Liver (tissue), 9 donors: ENCODE data around the gene SHMT2. TPM values are rescaled to one million over a fixed set of nuclear protein-coding genes. Genes with fewer than 3 reads are reported as not detected.

Experiments
- DNase-seq: peaks from one replicate; pipeline ENCODE4 v3.0.0-alpha.2; 2017; ENCODE audit warnings: low spot score
- H3K27ac ChIP-seq, 2 donors: one replicate each; pipeline ENCODE4 v1.7.0; 2013; ENCODE audit warnings: inconsistent platforms in 2 of 2, low read length in 2 of 2, control low read depth in 1 of 2, low read depth in 1 of 2, mild to moderate bottlenecking in 1 of 2
- H3K27me3 ChIP-seq, 4 donors: one replicate each; pipeline versions ENCODE4 v1.6.1 to v1.7.0; 2013; ENCODE audit warnings: low read length in 3 of 4, inconsistent platforms in 1 of 4, mild to moderate bottlenecking in 1 of 4, moderate library complexity in 1 of 4; ENCODE audit not compliant: control insufficient read depth in 4 of 4, insufficient read depth in 4 of 4
- H3K36me3 ChIP-seq, 4 donors: one replicate each; pipeline versions ENCODE4 v1.6.1 to v1.7.0; 2013; ENCODE audit warnings: low read length in 3 of 4, mild to moderate bottlenecking in 3 of 4, low read depth in 1 of 4, moderate library complexity in 1 of 4; ENCODE audit not compliant: control insufficient read depth in 4 of 4, insufficient read depth in 3 of 4
- H3K4me1 ChIP-seq, 4 donors: one replicate each; pipeline versions ENCODE4 v1.6.1 to v1.7.0; 2013; ENCODE audit warnings: low read length in 3 of 4, mild to moderate bottlenecking in 3 of 4, moderate library complexity in 1 of 4; ENCODE audit not compliant: control insufficient read depth in 4 of 4, insufficient read depth in 4 of 4
- H3K4me3 ChIP-seq, 3 donors: one replicate each; pipeline versions ENCODE4 v1.6.1 to v1.7.0; 2013; ENCODE audit warnings: low read length in 3 of 3, control low read depth in 1 of 3, low read depth in 1 of 3, mild to moderate bottlenecking in 1 of 3
- H3K9ac ChIP-seq, 2 donors: one replicate each; pipeline ENCODE4 v1.7.0; 2013; ENCODE audit warnings: low read length in 2 of 2, mild to moderate bottlenecking in 2 of 2, moderate library complexity in 2 of 2, control low read depth in 1 of 2, low read depth in 1 of 2
- H3K9me3 ChIP-seq, 4 donors: one replicate each; pipeline versions ENCODE4 v1.6.1 to v1.7.0; 2013; ENCODE audit warnings: low read length in 3 of 4; ENCODE audit not compliant: control insufficient read depth in 4 of 4
- ATF3 ChIP-seq: IDR thresholded peaks from 2 replicates; pipeline ENCODE4 v1.6.1; 2016; ENCODE audit warnings: antibody characterized with exemption
- CTCF ChIP-seq: fragments of 150-350 bp; IDR thresholded peaks from 2 replicates; pipeline ENCODE4 v1.5.1; 2017; ENCODE audit warnings: improper control_type of control experiment, low read depth, low read length; ENCODE audit not compliant: missing input control
- EGR1 ChIP-seq, 2 donors: IDR thresholded peaks; 2 replicates each; pipeline ENCODE4 v1.6.1; 2016 to 2018; ENCODE audit warnings: antibody characterized with exemption in 2 of 2, low read depth in 2 of 2
- FOXA1 ChIP-seq: IDR thresholded peaks from 2 replicates; pipeline ENCODE4 v1.6.1; 2016; ENCODE audit warnings: antibody characterized with exemption
- FOXA2 ChIP-seq: IDR thresholded peaks from 2 replicates; pipeline ENCODE4 v1.6.1; 2016; ENCODE audit warnings: antibody characterized with exemption
- GABPA ChIP-seq, 2 donors: IDR thresholded peaks in 1 of 2; conservative IDR thresholded peaks in 1 of 2; 2 replicates each; pipeline ENCODE4 v1.6.1; 2016; ENCODE audit warnings: antibody characterized with exemption in 2 of 2, mild to moderate bottlenecking in 1 of 2, moderate library complexity in 1 of 2
- HNF4A ChIP-seq, 2 donors: conservative IDR thresholded peaks; 2 replicates each; pipeline ENCODE4 v1.6.1; 2016; ENCODE audit warnings: antibody characterized with exemption in 2 of 2, mild to moderate bottlenecking in 2 of 2
- HNF4G ChIP-seq: IDR thresholded peaks from 2 replicates; pipeline ENCODE4 v1.6.1; 2016; ENCODE audit warnings: antibody characterized with exemption
- JUND ChIP-seq, 2 donors: IDR thresholded peaks; 2 replicates each; pipeline ENCODE4 v1.6.1; 2016; ENCODE audit warnings: antibody characterized with exemption in 2 of 2
- MAX ChIP-seq: IDR thresholded peaks from 2 replicates; pipeline ENCODE4 v1.6.1; 2016; ENCODE audit warnings: antibody characterized with exemption
- NR2F2 ChIP-seq: IDR thresholded peaks from 2 replicates; pipeline ENCODE4 v1.6.1; 2016; ENCODE audit warnings: antibody characterized with exemption
- RAD21 ChIP-seq, 2 donors: IDR thresholded peaks; 2 replicates each; pipeline ENCODE4 v1.6.1; 2016; ENCODE audit warnings: antibody characterized with exemption in 2 of 2, mild to moderate bottlenecking in 2 of 2
- RXRA ChIP-seq, 2 donors: IDR thresholded peaks; 2 replicates each; pipeline ENCODE4 v1.6.1; 2017 to 2018; ENCODE audit warnings: antibody characterized with exemption in 2 of 2, mild to moderate bottlenecking in 1 of 2
- SP1 ChIP-seq: IDR thresholded peaks from 2 replicates; pipeline ENCODE4 v1.6.1; 2018; ENCODE audit warnings: antibody characterized with exemption, mild to moderate bottlenecking
- ZBTB33 ChIP-seq: IDR thresholded peaks from 2 replicates; pipeline ENCODE4 v1.6.1; 2016; ENCODE audit warnings: antibody characterized with exemption
- WGBS: extraction: QIAGEN DNeasy Blood & Tissue Kit; methylation state at CpG from one replicate; pipeline ENCODE4 v1.1.7; 2013; 5-methylcytosine and 5-hydroxymethylcytosine counted together
- polyA plus RNA-seq, 2 donors: library from polyadenylated mRNA; stranded (reverse) in 1 of 2; unstranded in 1 of 2; fragments of 200-250 nt in 1 of 2; fragments of >200 nt in 1 of 2; fragmentation: Nextera tagmentation in 1 of 2; extraction: Ambion mirVana in 1 of 2; gene quantifications; one replicate each; pipeline versions ENCODE4 v1.2.1 to v1.2.3, GENCODE V29; 2013 to 2015
- total RNA-seq, 2 donors: library from RNA; depleted of rRNA; stranded (reverse); fragments of >200 nt; gene quantifications; one replicate each; pipeline ENCODE4 v1.2.3, GENCODE V29; 2014
- TF ChIP-seq, protein P1 (sequence below): IDR thresholded peaks from 2 replicates; pipeline ENCODE4 v1.6.1; 2016; ENCODE audit warnings: antibody characterized with exemption, mild to moderate bottlenecking
- donor health status: healthy.
- donor health status: healthy.
- donor health status: healthy.
- donor health status: healthy.
- donor health status: healthy.

SHMT2 gene
- total and polyA plus RNA-seq, 4 donors, result 66.7 to 276 (median 179) TPM

GRCh38 chr12:57216921-57217879 is 12.3 kb upstream of the SHMT2 start:
- WGBS, result 4% methylated on average over 63 of the region's 63 CpGs
- Histone ChIP-seq H3K27ac (no peak overlapping the region), H3K27me3 (peaks cover 0 to 18% (median 16%) of the 10 kb centered on the region in 4 donors), H3K9me3 (no peaks in the 10 kb centered on the region), H3K4me1 (peaks cover 4 to 23% (median 10%) of the 10 kb centered on the region in 4 donors), H3K36me3 (peaks cover 0 to 7% (median under 1%) of the 10 kb centered on the region in 4 donors), H3K9ac (no peak overlapping the region), H3K4me3 (peak overlapping the region in 1 of 3 donors; percentile 36)
- no peak for TF ChIP-seq ATF3
- no peak for TF ChIP-seq RXRA (IDR thresholded peaks at IDR 0.05)
- TF ChIP-seq FOXA1, result no peak
- TF ChIP-seq HNF4G, result no peak
- no peak for TF ChIP-seq ZBTB33
- TF ChIP-seq SP1, result no peak
- no peak for TF ChIP-seq MAX
- TF ChIP-seq GABPA (IDR thresholded peaks at IDR 0.05 in 1 of 2, conservative IDR thresholded peaks at IDR 0.05 in 1 of 2), result no peak
- no peak for TF ChIP-seq NR2F2
- TF ChIP-seq RAD21 (IDR thresholded peaks at IDR 0.05), result no peak
- no peak for TF ChIP-seq JUND (IDR thresholded peaks at IDR 0.05)
- TF ChIP-seq FOXA2, result no peak
- no peak for TF ChIP-seq CTCF
- TF ChIP-seq EGR1 (IDR thresholded peaks at IDR 0.05; ENCODE audit: low read depth in 2 of 2), result no peak
- no peak for TF ChIP-seq HNF4A (conservative IDR thresholded peaks at IDR 0.05)
- TF ChIP-seq, protein P1, sequence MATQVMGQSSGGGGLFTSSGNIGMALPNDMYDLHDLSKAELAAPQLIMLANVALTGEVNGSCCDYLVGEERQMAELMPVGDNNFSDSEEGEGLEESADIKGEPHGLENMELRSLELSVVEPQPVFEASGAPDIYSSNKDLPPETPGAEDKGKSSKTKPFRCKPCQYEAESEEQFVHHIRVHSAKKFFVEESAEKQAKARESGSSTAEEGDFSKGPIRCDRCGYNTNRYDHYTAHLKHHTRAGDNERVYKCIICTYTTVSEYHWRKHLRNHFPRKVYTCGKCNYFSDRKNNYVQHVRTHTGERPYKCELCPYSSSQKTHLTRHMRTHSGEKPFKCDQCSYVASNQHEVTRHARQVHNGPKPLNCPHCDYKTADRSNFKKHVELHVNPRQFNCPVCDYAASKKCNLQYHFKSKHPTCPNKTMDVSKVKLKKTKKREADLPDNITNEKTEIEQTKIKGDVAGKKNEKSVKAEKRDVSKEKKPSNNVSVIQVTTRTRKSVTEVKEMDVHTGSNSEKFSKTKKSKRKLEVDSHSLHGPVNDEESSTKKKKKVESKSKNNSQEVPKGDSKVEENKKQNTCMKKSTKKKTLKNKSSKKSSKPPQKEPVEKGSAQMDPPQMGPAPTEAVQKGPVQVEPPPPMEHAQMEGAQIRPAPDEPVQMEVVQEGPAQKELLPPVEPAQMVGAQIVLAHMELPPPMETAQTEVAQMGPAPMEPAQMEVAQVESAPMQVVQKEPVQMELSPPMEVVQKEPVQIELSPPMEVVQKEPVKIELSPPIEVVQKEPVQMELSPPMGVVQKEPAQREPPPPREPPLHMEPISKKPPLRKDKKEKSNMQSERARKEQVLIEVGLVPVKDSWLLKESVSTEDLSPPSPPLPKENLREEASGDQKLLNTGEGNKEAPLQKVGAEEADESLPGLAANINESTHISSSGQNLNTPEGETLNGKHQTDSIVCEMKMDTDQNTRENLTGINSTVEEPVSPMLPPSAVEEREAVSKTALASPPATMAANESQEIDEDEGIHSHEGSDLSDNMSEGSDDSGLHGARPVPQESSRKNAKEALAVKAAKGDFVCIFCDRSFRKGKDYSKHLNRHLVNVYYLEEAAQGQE, result no peak
- DNase-seq, result no peak
